Neural progenitor cell (in vitro differentiated cells): ENCODE results near the gene PBX1. TPM values are rescaled to one million over a fixed set of nuclear protein-coding genes. Genes with fewer than 3 reads are reported as not detected.

Source experiments
- DNase-seq: peaks from one replicate; pipeline ENCODE4 v3.0.0-alpha.2; 2016; ENCODE audit warnings: low spot score
- H2AFZ ChIP-seq: fragments of 200-600 bp; sonication (generic); replicated peaks from 2 replicates; pipeline ENCODE4 v1.6.1; 2016; ENCODE audit warnings: antibody characterized with exemption
- H3F3A ChIP-seq: fragments of 200-600 bp; sonication (generic); 2 replicates; pipeline ENCODE4 v1.6.1; 2016; ENCODE audit warnings: antibody characterized with exemption, low read depth
- H3K27ac ChIP-seq: fragments of 200-600 bp; sonication (generic); 2 replicates; pipeline ENCODE4 v1.5.1; 2016; ENCODE audit warnings: mild to moderate bottlenecking
- H3K27me3 ChIP-seq: fragments of 200-600 bp; sonication (generic); 2 replicates; pipeline ENCODE4 v1.6.1; 2016; ENCODE audit warnings: mild to moderate bottlenecking, moderate library complexity
- H3K36me3 ChIP-seq: fragments of 200-600 bp; sonication (generic); 2 replicates; pipeline ENCODE4 v1.5.1; 2016
- H3K4me1 ChIP-seq: fragments of 200-600 bp; sonication (generic); 2 replicates; pipeline ENCODE4 v1.6.1; 2016; ENCODE audit warnings: mixed run types
- H3K4me2 ChIP-seq: fragments of 200-600 bp; sonication (generic); 2 replicates; pipeline ENCODE4 v1.6.1; 2016
- H3K4me3 ChIP-seq: fragments of 200-600 bp; sonication (generic); 2 replicates; pipeline ENCODE4 v1.5.1; 2016
- H3K79me2 ChIP-seq: fragments of 200-600 bp; sonication (generic); 2 replicates; pipeline ENCODE4 v1.6.1; 2016; ENCODE audit warnings: low read depth
- H3K9ac ChIP-seq: fragments of 200-600 bp; sonication (generic); 2 replicates; pipeline ENCODE4 v1.6.1; 2016
- H3K9me3 ChIP-seq: fragments of 200-600 bp; sonication (generic); 2 replicates; pipeline ENCODE4 v1.5.1; 2016; ENCODE audit warnings: low read depth
- H4K20me1 ChIP-seq: fragments of 200-600 bp; sonication (generic); 2 replicates; pipeline ENCODE4 v1.6.1; 2016; ENCODE audit warnings: low read depth
- H3K27ac Mint-ChIP-seq: 3 replicates; pipeline ENCODE4 v1.8.0; 2021; ENCODE audit warnings: mixed read lengths
- H3K27me3 Mint-ChIP-seq: 2 replicates; pipeline ENCODE4 v1.8.0; 2022; ENCODE audit warnings: low read depth, mild to moderate bottlenecking, inconsistent platforms, moderate library complexity, mixed read lengths; ENCODE audit not compliant: insufficient read depth
- H3K36me3 Mint-ChIP-seq: 3 replicates; pipeline ENCODE4 v1.8.0; 2021; ENCODE audit warnings: mixed read lengths
- H3K4me1 Mint-ChIP-seq: 3 replicates; pipeline ENCODE4 v1.8.0; 2021; ENCODE audit warnings: mixed read lengths
- H3K4me3 Mint-ChIP-seq: 3 replicates; pipeline ENCODE4 v1.8.0; 2021; ENCODE audit warnings: mild to moderate bottlenecking, moderate library complexity, mixed read lengths
- H3K9me3 Mint-ChIP-seq: 3 replicates; pipeline ENCODE4 v1.8.0; 2020; ENCODE audit warnings: mixed read lengths
- EZH2 ChIP-seq: fragments of 200-600 bp; sonication (generic); IDR thresholded peaks from 2 replicates; pipeline ENCODE4 v1.6.1; 2017; ENCODE audit warnings: antibody characterized with exemption, mild to moderate bottlenecking, moderate library complexity
- EZH2phosphoT487 ChIP-seq: fragments of 200-600 bp; sonication (generic); IDR thresholded peaks from 2 replicates; pipeline ENCODE4 v1.6.1; 2017; ENCODE audit warnings: antibody characterized with exemption
- total RNA-seq: library from RNA; depleted of rRNA; stranded (reverse); fragments of >200 nt; gene quantifications from 2 replicates; pipeline ENCODE4 v1.2.3, GENCODE V29; 2015; ENCODE audit warnings: low replicate concordance
- TF ChIP-seq, protein P1 (sequence below): fragments of 200-600 bp; sonication (generic); IDR thresholded peaks from 2 replicates; pipeline ENCODE4 v1.5.1; 2017; ENCODE audit warnings: antibody characterized with exemption, mild to moderate bottlenecking

The PBX1 gene
- total RNA-seq, 1 donor from 2014 or later, result 91.1 TPM

GRCh38 chr1:164767752-164768402, 208.9 kb downstream of the PBX1 start:
- Mint-ChIP-seq H3K4me3 (no peak overlapping the region), H3K27me3 (peaks cover under 1% of the 10 kb centered on the region), H3K4me1 (peaks cover 54% of the 10 kb centered on the region), H3K27ac (no peak overlapping the region), H3K9me3 (no peaks in the 10 kb centered on the region), H3K36me3 (peaks cover 17% of the 10 kb centered on the region)
- Histone ChIP-seq H3K4me3 (no peak overlapping the region), H4K20me1 (peaks cover 49% of the 10 kb centered on the region), H3K9ac (no peak overlapping the region), H3K27me3 (no peaks in the 10 kb centered on the region), H3K79me2 (peaks cover 68% of the 10 kb centered on the region), H3K9me3 (no peaks in the 10 kb centered on the region), H3F3A (no peaks in the 10 kb centered on the region), H3K4me1 (peaks cover 16% of the 10 kb centered on the region), H3K4me2 (no peak overlapping the region), H3K27ac (no peak overlapping the region), H2AFZ (no peak overlapping the region), H3K36me3 (no peaks in the 10 kb centered on the region)
- no peak for DNase-seq
- TF ChIP-seq EZH2phosphoT487 (no peak), EZH2 (no peak)
- TF ChIP-seq, protein P1, sequence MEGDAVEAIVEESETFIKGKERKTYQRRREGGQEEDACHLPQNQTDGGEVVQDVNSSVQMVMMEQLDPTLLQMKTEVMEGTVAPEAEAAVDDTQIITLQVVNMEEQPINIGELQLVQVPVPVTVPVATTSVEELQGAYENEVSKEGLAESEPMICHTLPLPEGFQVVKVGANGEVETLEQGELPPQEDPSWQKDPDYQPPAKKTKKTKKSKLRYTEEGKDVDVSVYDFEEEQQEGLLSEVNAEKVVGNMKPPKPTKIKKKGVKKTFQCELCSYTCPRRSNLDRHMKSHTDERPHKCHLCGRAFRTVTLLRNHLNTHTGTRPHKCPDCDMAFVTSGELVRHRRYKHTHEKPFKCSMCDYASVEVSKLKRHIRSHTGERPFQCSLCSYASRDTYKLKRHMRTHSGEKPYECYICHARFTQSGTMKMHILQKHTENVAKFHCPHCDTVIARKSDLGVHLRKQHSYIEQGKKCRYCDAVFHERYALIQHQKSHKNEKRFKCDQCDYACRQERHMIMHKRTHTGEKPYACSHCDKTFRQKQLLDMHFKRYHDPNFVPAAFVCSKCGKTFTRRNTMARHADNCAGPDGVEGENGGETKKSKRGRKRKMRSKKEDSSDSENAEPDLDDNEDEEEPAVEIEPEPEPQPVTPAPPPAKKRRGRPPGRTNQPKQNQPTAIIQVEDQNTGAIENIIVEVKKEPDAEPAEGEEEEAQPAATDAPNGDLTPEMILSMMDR, result no peak

- Histone ChIP-seq H3K27ac (no peak overlapping the region), H3K4me1 (peaks cover 20% of the 10 kb centered on the region), H3F3A (no peaks in the 10 kb centered on the region), H2AFZ (no peak overlapping the region), H4K20me1 (peaks cover 56% of the 10 kb centered on the region), H3K79me2 (peaks cover 68% of the 10 kb centered on the region), H3K4me3 (no peak overlapping the region), H3K9me3 (no peaks in the 10 kb centered on the region), H3K9ac (no peak overlapping the region), H3K36me3 (no peaks in the 10 kb centered on the region), H3K27me3 (no peaks in the 10 kb centered on the region), H3K4me2 (no peak overlapping the region)
- H3K27me3 Mint-ChIP-seq, result peaks cover 3% of the 10 kb centered on the region
- peaks cover 15% of the 10 kb centered on the region for H3K36me3 Mint-ChIP-seq
- H3K4me3 Mint-ChIP-seq, result no peak overlapping the region
- peaks cover 61% of the 10 kb centered on the region for H3K4me1 Mint-ChIP-seq
- H3K27ac Mint-ChIP-seq, result no peak overlapping the region
- no peaks in the 10 kb centered on the region for H3K9me3 Mint-ChIP-seq
- TF ChIP-seq EZH2phosphoT487, result no peak
- no peak for TF ChIP-seq EZH2
- TF ChIP-seq, protein P1, result no peak
- no peak for DNase-seq
Measured at GRCh38 chr1:164768619-164769018, 209.6 kb downstream of the PBX1 start.

GRCh38 chr1:164769486-164770130, 210.6 kb downstream of the PBX1 start:
- peaks cover 28% of the 10 kb centered on the region for H3K4me1 ChIP-seq
- H3K4me3 ChIP-seq, result no peak overlapping the region
- H2AFZ ChIP-seq, result no peak overlapping the region
- H3K4me2 ChIP-seq, result no peak overlapping the region
- Mint-ChIP-seq H3K4me3 (no peak overlapping the region), H3K36me3 (peaks cover 15% of the 10 kb centered on the region), H3K9me3 (no peaks in the 10 kb centered on the region), H3K27me3 (peaks cover 3% of the 10 kb centered on the region), H3K4me1 (peaks cover 70% of the 10 kb centered on the region), H3K27ac (no peak overlapping the region)
- TF ChIP-seq, protein P1, result no peak
- TF ChIP-seq EZH2phosphoT487, result no peak
- no peak for TF ChIP-seq EZH2
- no peak for DNase-seq
- H3K27me3 ChIP-seq, result no peaks in the 10 kb centered on the region
- H3K9me3 ChIP-seq, result no peaks in the 10 kb centered on the region
- no peaks in the 10 kb centered on the region for H3K36me3 ChIP-seq
- H3K9ac ChIP-seq, result no peak overlapping the region
- peaks cover 71% of the 10 kb centered on the region for H3K79me2 ChIP-seq
- H3F3A ChIP-seq, result no peaks in the 10 kb centered on the region
- H4K20me1 ChIP-seq, result peaks cover 66% of the 10 kb centered on the region
- no peak overlapping the region for H3K27ac ChIP-seq
